Fibroblast of skin of left biceps (primary cell): ENCODE data around the gene OR2B2.

Source experiments
- DNase-seq, 2 experiments: peaks; one replicate each; pipeline ENCODE4 v3.0.0-alpha.2; 2013; ENCODE audit warnings: low read depth in 2 of 2

OR2B2 gene

GRCh38 chr6:27893836-27894807 is 18.1 kb downstream of the OR2B2 start:
- DNase-seq: peak; percentile 88 to 90

GRCh38 chr6:27893059-27893835 is 18.9 kb downstream of the OR2B2 start:
- DNase-seq: peak; percentile 93 to 95

- DNase-seq: no peak
These were observed 19.5 kb downstream of the OR2B2 start for GRCh38 chr6:27892649-27893058.

GRCh38 chr6:27891320-27891875 is 20.8 kb downstream of the OR2B2 start:
- DNase-seq: no peak

- peak; percentile 86 to 89 for DNase-seq
These were observed 21.5 kb downstream of the OR2B2 start for GRCh38 chr6:27890445-27891319.

GRCh38 chr6:27889628-27890444 is 22.4 kb downstream of the OR2B2 start:
- DNase-seq: no peak

GRCh38 chr6:27889275-27889627 is 22.9 kb downstream of the OR2B2 start:
- DNase-seq: no peak

GRCh38 chr6:27888566-27888965 is 23.6 kb downstream of the OR2B2 start:
- no peak for DNase-seq

GRCh38 chr6:27886073-27886472 is 26.1 kb downstream of the OR2B2 start:
- no peak for DNase-seq

GRCh38 chr6:27883136-27883535 is 29.1 kb downstream of the OR2B2 start:
- no peak for DNase-seq

- no peak for DNase-seq
These were observed 29.6 kb downstream of the OR2B2 start for GRCh38 chr6:27882624-27883023.

- no peak for DNase-seq
These were observed 32.4 kb downstream of the OR2B2 start for GRCh38 chr6:27879837-27880236.

- no peak for DNase-seq
These were observed 38.2 kb downstream of the OR2B2 start for GRCh38 chr6:27874016-27874415.

- DNase-seq: peak; percentile 74 to 77
These were observed 38.9 kb downstream of the OR2B2 start for GRCh38 chr6:27873021-27873940.

GRCh38 chr6:27872642-27873020 is 39.6 kb downstream of the OR2B2 start:
- no peak for DNase-seq

- DNase-seq: peak; percentile 94 to 95
These were observed 40.1 kb downstream of the OR2B2 start for GRCh38 chr6:27871924-27872638.

- DNase-seq: no peak
These were observed 41.8 kb downstream of the OR2B2 start for GRCh38 chr6:27870291-27870870.

- no peak for DNase-seq
These were observed 43.9 kb downstream of the OR2B2 start for GRCh38 chr6:27868311-27868710.

- DNase-seq: no peak
These were observed 44.3 kb downstream of the OR2B2 start for GRCh38 chr6:27867945-27868300.
